Astrocyte of the hippocampus (primary cell): ENCODE measurements around the gene HHAT.
"Not testable (repeated sequence)": the region's sequence is repeated elsewhere in the genome, so short reads cannot be mapped to it uniquely, and the experiment has no call there.

Experiments used
- DNase-seq: peaks from one replicate; pipeline ENCODE4 v3.0.0; 2011; ENCODE audit warnings: low read depth, low spot score

The HHAT gene

DNA sequence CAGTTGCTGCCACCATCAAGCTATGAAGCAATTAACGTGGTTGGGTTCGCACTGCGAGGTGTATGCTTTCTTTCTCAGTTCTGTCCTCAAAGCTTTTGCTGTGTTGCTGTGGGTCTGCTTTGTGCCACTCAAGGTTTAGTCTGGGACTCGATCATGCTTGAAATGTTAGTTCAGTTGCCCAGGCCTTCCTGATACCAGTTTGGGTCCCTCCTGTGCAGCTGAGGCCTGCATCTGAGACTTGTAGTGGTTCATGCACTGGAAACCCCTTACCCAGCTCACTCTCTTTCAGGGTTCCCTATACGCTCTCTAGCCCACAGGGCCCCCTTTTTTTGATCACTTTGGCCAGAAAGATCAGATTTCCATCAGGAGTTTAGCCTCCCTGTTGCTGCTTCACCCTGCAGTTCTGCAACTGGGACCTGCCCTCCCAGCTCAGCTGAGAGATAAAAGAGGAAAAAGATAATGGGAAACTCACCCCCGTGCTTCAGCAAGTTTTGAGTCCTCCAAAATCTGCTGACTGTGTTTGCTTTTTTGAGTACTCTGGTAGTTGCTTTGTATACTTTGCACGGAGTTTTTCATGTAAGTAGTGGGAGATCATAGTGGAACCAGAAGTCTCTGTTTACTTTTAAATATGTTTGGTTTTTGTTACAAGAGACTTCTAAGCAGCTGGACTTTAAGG lies 317.0 kb downstream of the HHAT start:
- no peak for DNase-seq

DNA sequence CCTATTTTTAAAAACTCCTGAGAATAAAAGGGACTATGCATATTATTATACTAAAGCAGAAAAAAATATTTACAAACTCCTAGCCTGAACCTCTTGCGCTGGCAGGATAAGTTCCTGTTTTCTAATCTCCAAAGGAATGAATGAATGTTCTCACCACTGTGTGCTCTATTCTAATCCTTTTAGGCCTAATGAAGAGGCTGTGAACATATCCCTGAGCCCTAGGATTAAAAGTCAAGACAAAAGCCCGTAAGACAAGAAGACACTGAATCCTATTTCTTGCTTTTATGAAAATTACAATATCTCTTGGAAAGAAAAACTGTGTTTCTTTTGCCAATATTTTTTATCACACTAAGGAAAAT lies 317.5 kb downstream of the HHAT start:
- no peak for DNase-seq

DNA sequence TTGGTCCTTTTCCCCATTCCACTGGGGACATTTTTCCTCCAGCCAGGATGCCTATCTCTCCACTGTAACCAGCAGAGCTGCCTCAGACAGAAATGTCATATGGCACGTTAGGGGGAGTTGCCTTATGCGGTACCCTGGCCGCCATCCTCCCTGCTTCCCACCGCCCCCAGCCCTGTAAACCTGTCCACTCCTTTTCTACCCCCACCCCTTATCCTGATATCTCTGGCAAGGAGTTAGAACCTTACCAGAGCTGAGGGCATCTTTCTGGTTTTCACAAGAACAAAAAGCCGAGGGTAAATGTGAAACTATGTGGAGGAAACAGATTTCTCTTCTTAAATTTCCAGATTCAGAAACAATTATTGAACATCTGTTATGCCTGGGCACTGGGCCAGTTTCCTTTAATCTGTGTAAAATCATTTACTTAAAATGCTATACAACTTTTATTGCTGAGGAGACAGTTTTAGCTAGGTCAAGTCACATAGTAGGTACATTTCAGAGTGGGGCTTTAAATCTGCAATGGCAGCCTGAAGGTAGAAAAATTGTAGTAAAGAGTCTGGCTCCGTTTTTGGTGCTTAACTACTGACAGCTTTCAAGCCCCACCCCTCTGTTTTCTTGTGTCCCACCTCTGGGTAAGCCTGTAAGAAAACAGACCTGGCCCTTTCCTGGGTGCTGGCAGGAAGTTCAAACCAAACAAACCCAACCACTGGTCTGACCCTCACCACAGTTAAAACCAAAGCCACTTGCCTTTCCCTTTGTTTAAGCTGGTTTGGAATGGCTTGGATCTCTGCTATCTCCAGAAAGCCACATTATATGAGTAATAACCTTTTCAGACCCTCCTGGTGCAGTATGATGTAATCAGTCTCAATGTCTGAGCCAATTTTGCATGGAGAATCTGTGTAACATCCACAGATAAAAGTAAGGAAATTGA lies 319.0 kb downstream of the HHAT start:
- DNase-seq, result peak; percentile 89

DNA sequence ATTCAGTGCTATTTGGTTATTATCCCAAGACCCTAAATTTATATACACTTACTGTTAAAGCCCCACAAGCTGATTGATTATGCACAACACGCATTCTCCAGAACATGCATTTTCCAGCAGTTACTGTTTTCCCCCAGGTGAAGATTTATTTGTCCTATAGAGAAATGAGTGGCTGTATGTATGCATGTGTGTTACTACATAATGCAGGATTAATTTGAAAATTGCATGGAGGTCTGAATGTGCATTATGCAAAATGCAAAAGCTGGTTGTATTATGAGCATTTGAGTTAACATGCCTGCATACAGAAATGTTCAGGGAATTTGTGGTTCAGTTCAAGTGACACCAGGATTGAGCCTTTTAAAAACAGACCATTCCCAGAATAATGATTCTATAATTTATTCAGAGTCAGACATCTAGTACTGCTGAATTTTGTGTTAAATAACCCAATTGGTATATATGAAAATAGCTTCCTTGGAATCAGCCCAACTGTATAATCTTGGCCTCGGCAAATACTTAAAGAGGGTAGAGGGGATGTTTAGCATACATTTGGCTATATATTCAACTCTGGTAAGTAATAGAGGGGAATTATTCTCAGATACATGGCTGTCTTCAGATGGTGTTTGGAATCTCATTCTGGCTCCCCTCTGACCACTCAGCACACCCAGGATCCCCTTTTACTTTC lies 320.0 kb downstream of the HHAT start:
- DNase-seq, result no peak

DNA sequence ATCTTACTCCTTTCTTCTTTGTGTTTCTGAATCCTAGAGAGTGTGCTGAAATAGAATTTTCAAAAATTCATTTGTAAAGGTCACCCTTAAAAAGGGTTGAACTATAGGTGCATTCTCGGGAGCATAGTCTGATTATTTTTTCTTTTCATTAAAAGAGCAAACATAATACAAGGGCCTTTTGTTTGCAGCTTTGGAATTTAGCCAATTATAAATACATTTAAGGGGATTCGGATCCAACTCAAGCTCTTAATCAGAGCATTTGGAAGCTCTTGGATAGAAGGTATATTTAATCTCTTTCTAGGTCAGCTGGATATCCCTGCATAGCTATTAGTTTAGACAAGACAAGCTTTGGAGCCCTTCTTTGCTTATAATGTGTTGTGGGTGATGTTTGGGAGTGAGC lies 321.7 kb downstream of the HHAT start:
- no peak for DNase-seq

- no peak for DNase-seq
These were observed 323.7 kb downstream of the HHAT start for GRCh38 chr1:210652329-210652954.

DNA sequence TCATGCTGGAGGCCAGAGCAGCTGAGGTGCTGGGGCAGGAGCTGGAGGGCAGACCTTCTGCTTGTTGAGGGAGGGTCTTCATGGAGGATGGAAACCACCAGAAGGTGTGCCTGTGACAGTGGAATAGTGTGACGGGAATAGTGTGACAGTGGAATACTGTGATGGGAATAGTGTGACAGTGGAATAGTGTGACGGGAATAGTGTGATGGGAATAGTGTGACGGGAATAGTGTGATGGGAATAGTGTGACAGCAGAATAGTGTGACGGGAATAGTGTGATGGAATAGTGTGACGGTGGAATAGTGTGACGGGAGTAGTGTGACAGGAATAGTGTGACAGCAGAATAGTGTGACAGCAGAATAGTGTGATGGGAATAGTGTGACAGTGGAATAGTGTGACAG lies 325.1 kb downstream of the HHAT start:
- DNase-seq, result no peak

DNA sequence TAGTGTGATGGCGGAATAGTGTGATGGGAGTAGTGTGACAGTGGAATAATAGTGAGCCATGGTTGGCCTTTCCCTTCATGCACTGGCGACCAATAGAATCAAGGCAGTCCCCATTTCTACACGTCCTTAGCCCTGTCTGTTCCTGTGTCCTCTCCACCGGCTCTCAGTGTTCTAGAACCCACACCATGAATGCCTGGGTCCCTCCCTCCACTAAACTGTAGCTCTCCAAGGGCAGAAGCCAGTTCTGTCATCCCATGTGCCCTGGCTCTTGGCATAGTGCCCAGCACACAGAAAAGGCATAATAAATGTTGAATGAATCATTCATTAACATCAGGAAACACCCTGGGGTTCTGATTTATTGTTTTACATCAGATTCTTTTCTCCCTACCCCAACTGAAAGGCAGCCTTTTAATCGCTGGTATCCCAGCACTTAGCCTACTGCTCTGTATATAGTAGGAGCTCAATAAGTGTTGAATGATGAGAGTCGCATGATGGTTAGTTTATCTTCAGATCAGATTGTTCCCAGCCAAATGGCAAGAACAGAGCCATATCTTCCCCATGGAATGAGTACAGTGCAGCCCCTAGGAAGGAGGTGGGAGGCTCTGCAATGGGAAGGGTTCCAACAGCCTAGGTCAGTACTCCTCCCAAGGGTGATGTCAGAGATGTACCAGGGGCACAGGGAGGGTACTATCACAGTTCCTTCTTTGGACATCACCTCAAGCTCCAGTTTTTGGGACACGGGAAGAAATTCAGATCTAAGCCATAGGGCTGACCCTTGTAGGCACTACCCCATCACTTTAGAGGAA lies 325.7 kb downstream of the HHAT start:
- no peak for DNase-seq

GRCh38 chr1:210655511-210655910 lies 326.8 kb downstream of the HHAT start:
- DNase-seq, result peak; percentile 28

- DNase-seq, result no peak
These were observed 329.1 kb downstream of the HHAT start for GRCh38 chr1:210657806-210658205.

GRCh38 chr1:210661520-210661919 lies 332.8 kb downstream of the HHAT start:
- DNase-seq, result not testable (repeated sequence)

DNA sequence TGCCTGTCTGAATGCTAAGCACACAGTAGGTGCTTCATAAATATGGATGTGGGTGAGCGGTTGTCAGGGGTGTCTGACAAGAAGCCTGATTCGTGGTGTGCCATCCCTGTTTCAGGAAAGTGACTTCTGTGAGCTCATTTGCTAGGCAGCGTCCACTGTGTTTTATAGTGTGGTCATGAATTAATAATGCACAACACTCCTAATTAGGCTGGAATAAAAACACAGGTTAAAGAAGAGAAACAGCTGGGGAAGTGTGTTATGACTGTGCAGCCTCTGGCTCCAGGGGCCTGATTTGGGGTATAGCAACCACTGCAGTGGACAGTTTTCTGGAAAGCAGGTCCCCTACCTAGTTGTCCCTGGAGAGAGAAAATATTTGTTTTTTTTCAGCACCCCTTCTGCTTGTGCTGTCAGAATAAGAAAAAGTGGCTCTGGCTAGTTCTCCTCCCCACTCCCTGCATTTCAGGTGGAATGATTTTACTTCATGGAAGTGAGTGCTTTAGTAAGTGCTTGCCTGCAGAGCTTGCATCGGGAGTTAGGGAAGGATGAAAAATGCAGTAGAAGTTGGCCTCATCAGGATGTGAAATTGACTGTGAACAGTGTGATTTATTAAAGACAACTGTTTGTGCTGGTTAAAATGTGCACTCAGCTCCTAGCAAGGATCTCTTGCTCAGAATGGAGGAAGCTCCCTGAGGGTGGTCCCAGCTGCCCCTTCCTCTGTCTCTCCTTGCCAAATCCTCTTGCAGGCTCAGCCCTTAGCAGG lies 333.8 kb downstream of the HHAT start:
- DNase-seq, result no peak

DNA sequence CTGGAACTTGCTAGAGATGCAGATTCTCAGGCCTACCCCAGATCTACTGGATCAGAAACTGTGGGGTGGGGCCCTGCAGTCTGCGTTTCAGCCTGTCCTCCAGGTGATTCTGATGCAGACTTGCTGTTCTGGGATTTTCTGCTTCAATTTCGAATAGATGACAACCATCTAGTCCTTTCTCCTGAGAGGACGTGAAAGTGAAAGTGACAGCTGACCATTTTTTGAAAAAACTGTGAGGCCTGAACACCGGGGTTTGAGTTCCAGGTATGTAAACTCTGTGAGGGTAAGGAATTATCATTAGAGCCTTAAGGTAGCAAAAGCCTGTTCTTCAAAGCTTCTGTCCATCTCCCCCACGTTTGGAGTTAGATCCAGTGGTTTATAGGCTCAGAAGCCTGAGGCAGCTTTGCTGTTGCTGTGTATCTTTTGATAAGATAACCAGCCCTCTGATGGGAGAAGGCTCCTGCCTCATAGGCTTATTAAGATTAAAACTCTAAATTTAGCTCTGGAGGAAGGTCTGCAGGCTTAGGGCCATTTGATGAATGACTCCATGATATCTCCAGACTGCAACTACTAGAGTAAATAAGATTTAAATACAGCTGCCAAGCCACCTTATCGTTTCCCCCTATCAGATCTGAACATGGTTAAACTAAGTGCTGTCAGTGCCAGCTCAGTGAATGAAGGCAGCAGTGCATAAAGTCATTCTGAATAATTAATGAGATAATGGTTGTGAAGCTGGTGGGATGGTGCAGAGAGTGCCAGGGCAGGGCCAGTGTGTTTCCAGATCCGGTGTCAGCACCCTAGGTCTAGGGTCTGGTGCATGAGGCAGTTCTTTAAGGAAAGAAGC lies 335.2 kb downstream of the HHAT start:
- DNase-seq, result no peak

- no peak for DNase-seq
These were observed 341.2 kb downstream of the HHAT start for GRCh38 chr1:210669951-210670350.

DNA sequence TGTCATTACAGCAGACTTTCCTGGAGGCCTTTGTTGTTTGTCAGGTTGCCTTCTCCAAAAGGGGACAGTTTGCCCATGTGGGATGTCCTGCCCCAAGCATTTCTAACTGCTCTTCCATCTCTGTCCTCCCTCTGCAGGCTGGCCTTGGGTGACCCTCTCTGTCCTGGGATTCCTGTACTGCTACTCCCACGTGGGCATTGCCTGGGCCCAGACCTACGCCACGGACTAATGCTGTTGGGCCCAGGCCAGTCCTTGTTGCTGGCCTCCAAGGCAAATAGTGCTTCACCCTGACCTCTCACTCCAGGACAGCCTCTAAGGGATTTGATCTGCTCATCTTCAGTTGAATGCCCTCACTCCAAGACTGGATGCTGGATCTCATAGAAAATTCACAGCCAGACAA lies 345.4 kb downstream of the HHAT start:
- no peak for DNase-seq

DNA sequence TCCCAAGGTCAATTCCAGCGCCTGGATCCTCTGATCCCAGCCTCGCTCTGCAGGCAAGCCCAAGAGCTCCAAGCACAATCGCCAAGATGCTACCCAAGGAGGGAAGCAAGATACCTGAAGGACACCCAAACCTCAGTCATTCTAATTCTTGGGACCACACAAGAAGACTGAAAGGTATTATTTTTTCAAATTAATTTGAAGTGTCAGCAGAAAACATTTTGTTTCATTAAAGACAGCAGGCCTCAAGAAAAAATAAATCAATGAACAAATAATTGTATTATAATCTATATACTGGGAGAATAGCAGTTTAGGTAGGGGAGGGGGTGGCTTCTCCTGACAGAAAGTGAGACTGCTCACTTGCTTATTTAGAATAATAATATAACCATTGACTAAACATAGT lies 347.8 kb downstream of the HHAT start:
- no peak for DNase-seq

DNA sequence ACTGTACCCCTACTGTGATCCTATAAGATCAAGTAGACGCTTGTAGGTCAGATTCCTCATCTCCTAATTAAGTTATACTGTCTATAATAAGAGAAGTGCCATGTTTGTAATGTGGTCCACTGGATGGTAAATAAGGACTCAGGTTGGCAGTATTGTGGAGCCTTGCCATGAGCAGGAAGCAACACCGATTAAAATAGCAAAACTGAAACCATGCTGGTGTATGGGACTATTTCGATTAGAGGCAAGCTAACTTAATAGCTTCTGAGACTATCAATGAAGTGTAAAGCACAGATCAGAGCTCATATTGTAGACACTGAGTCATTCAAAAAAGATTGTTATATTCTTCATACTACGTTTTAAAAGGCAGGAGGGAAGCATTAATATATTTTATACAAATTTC lies 348.8 kb downstream of the HHAT start:
- DNase-seq, result no peak

GRCh38 chr1:210678306-210678705 lies 349.6 kb downstream of the HHAT start:
- no peak for DNase-seq

- no peak for DNase-seq
These were observed 352.5 kb downstream of the HHAT start for GRCh38 chr1:210681158-210681557.
